GM12878 (cell line): ENCODE data around the gene NUP210L. TPM values are rescaled to one million over a fixed set of nuclear protein-coding genes. Genes with fewer than 3 reads are reported as not detected.

Experiments
- CBX3 ChIP-seq: fragments of 200-600 bp; sonication (generic); IDR thresholded peaks from 2 replicates; pipeline ENCODE4 v1.6.1; 2016; ENCODE audit warnings: low read depth, borderline replicate concordance
- CREM ChIP-seq: IDR thresholded peaks from 2 replicates; pipeline ENCODE4 v1.6.1; 2014; ENCODE audit warnings: antibody characterized with exemption, low read depth
- EED ChIP-seq: sonication (generic); IDR thresholded peaks from 2 replicates; pipeline ENCODE4 v1.6.1; 2016; ENCODE audit warnings: antibody characterized with exemption, low read depth
- ETV6 ChIP-seq, 2 experiments: fragments of 450-650 bp in 1 of 2; IDR thresholded peaks in 1 of 2; conservative IDR thresholded peaks in 1 of 2; 2 replicates each; pipeline ENCODE4 v1.6.1; 2014; ENCODE audit warnings: antibody characterized with exemption in 1 of 2, borderline replicate concordance in 1 of 2, low read depth in 1 of 2, mild to moderate bottlenecking in 1 of 2, moderate library complexity in 1 of 2
- EZH2 ChIP-seq: IDR thresholded peaks from 2 replicates; pipeline ENCODE4 v1.6.1; 2012; ENCODE audit warnings: low read depth, mild to moderate bottlenecking, control low read depth, inconsistent platforms, low read length, borderline replicate concordance; ENCODE audit not compliant: control insufficient read depth
- GABPA ChIP-seq: IDR thresholded peaks from 2 replicates; pipeline ENCODE4 v1.6.1; 2014; ENCODE audit warnings: antibody characterized with exemption, low read depth, mild to moderate bottlenecking, inconsistent platforms
- JUNB ChIP-seq: IDR thresholded peaks from 2 replicates; pipeline ENCODE4 v1.6.1; 2016; ENCODE audit warnings: antibody characterized with exemption, mild to moderate bottlenecking
- MXI1 ChIP-seq: fragments of 150-350 bp; IDR thresholded peaks from 2 replicates; pipeline ENCODE4 v1.6.1; 2011; ENCODE audit warnings: low read depth, mild to moderate bottlenecking, inconsistent platforms, low read length, improper control_type of control experiment
- NFYA ChIP-seq: IDR thresholded peaks from 2 replicates; pipeline ENCODE4 v1.6.1; 2011; ENCODE audit warnings: low read depth, mild to moderate bottlenecking, low read length, improper control_type of control experiment, borderline replicate concordance
- NR2C2 ChIP-seq: IDR thresholded peaks from 2 replicates; pipeline ENCODE4 v1.6.1; 2011; ENCODE audit warnings: borderline replicate concordance, low read depth; ENCODE audit not compliant: control insufficient read depth, insufficient read length
- RCOR1 ChIP-seq: conservative IDR thresholded peaks from 2 replicates; pipeline ENCODE4 v1.6.1; 2012; ENCODE audit warnings: low read depth, low read length, improper control_type of control experiment
- RFX5 ChIP-seq: IDR thresholded peaks from 2 replicates; pipeline ENCODE4 v1.6.1; 2011; ENCODE audit warnings: low read depth, low read length, improper control_type of control experiment
- SREBF2 ChIP-seq: IDR thresholded peaks from 2 replicates; pipeline ENCODE4 v1.6.1; 2012; ENCODE audit warnings: mild to moderate bottlenecking, low read length
- SUPT20H ChIP-seq: IDR thresholded peaks from 2 replicates; pipeline ENCODE4 v1.6.1; 2011; ENCODE audit warnings: low read depth, mild to moderate bottlenecking, low read length, moderate library complexity, borderline replicate concordance; ENCODE audit not compliant: control insufficient read depth
- polyA plus RNA-seq, 11 experiments: library from polyadenylated mRNA; depleted of rRNA in 4 of 11; unstranded in 6 of 11; stranded (reverse) in 5 of 11; fragments of >200 nt; fragmentation: Nextera tagmentation in 4 of 11; fragmentation: Illumina TruSeq in 1 of 11; extraction: Ambion mirVana in 4 of 11; extraction: Trizol in 1 of 11; gene quantifications; 1 replicate in 1 of 11; 2 replicates in 10 of 11; pipeline versions ENCODE4 v1.2.1 to v1.2.3, GENCODE V29; 2011 to 2016; ENCODE audit warnings: inconsistent platforms in 2 of 11, missing spikeins in 2 of 11, low read depth in 1 of 11
- total RNA-seq, 4 experiments: library from RNA; depleted of rRNA in 3 of 4; stranded (reverse); fragments of >200 nt in 3 of 4; fragmentation: Illumina TruSeq in 1 of 4; extraction: Trizol in 1 of 4; gene quantifications; 2 replicates each; pipeline versions ENCODE4 v1.2.1 to v1.2.3, GENCODE V29; 2013 to 2021
- TF ChIP-seq, protein P1 (sequence below): IDR thresholded peaks from 2 replicates; pipeline ENCODE4 v1.6.1; 2011; ENCODE audit warnings: borderline replicate concordance, low read depth, mild to moderate bottlenecking, moderate library complexity, mixed read lengths, low read length; ENCODE audit not compliant: insufficient read depth; ENCODE audit errors: extremely low read length
- TF ChIP-seq, protein P2 (sequence below): fragments of 450-650 bp; formaldehyde crosslinking; IDR thresholded peaks from 2 replicates; pipeline ENCODE4 v1.5.0; 2022; ENCODE audit warnings: mild to moderate bottlenecking, missing genetic modification characterization
- TF ChIP-seq, protein P3 (sequence below): IDR thresholded peaks from 2 replicates; pipeline ENCODE4 v1.6.1; 2012; ENCODE audit warnings: low read length, inconsistent platforms
- TF ChIP-seq, protein P4 (sequence below): fragments of 450-650 bp; conservative IDR thresholded peaks from 2 replicates; pipeline ENCODE4 v1.6.1; 2017; ENCODE audit warnings: mild to moderate bottlenecking, moderate library complexity
- TF ChIP-seq, protein P5 (sequence below): fragments of 450-650 bp; IDR thresholded peaks from 2 replicates; pipeline ENCODE4 v1.6.1; 2017; ENCODE audit warnings: borderline replicate concordance

NUP210L gene
- total and polyA plus RNA-seq, 10 of the 15 experiments (the other 5 are each of a cell fraction or from before 2014, with no cell fraction given) = 0.04 to 0.08 (median 0.07) TPM; not detected in 7

DNA sequence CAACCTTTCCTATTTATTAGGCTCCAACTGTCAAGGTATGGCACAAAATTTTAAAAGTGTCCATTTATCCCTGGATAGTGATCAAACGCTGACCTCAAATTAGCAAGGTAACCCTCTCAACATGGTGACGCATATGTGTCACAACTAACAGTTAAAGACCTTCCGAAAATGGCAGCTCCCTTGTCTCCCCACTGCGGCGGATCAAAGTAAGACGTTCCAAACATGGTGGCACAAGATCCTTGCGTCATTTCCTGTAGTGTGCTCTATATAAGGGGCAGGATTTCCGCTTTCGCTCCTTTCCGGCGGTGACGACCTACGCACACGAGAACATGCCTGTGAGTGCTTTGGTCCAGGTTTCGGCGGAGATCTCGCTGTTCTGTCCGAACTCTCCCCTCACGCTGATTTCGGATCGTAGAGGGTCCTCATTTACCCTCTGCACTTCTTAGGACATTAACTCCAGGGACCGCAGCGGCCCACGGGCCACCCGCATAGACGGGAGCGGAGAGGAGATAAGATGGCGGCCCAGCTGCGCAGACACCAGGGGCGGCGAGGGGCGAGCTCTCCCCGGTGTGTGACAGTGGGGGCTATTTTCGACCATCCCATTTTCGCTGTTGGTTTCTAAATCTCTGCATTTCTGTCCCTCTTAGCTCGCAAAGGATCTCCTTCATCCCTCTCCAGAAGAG, 164.3 kb downstream of the NUP210L start, which contains the start of gene RPS27 (continued):
- TF ChIP-seq NR2C2 = no peak
- TF ChIP-seq, protein P1, sequence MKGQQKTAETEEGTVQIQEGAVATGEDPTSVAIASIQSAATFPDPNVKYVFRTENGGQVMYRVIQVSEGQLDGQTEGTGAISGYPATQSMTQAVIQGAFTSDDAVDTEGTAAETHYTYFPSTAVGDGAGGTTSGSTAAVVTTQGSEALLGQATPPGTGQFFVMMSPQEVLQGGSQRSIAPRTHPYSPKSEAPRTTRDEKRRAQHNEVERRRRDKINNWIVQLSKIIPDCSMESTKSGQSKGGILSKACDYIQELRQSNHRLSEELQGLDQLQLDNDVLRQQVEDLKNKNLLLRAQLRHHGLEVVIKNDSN = no peak
- peak; percentile 94 for TF ChIP-seq GABPA
- TF ChIP-seq, protein P2, sequence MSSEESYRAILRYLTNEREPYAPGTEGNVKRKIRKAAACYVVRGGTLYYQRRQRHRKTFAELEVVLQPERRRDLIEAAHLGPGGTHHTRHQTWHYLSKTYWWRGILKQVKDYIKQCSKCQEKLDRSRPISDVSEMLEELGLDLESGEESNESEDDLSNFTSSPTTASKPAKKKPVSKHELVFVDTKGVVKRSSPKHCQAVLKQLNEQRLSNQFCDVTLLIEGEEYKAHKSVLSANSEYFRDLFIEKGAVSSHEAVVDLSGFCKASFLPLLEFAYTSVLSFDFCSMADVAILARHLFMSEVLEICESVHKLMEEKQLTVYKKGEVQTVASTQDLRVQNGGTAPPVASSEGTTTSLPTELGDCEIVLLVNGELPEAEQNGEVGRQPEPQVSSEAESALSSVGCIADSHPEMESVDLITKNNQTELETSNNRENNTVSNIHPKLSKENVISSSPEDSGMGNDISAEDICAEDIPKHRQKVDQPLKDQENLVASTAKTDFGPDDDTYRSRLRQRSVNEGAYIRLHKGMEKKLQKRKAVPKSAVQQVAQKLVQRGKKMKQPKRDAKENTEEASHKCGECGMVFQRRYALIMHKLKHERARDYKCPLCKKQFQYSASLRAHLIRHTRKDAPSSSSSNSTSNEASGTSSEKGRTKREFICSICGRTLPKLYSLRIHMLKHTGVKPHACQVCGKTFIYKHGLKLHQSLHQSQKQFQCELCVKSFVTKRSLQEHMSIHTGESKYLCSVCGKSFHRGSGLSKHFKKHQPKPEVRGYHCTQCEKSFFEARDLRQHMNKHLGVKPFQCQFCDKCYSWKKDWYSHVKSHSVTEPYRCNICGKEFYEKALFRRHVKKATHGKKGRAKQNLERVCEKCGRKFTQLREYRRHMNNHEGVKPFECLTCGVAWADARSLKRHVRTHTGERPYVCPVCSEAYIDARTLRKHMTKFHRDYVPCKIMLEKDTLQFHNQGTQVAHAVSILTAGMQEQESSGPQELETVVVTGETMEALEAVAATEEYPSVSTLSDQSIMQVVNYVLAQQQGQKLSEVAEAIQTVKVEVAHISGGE (CRISPR knock-in tag) = peak; percentile 61; the same call in 1 of the 2 replicates
- TF ChIP-seq, protein P3, sequence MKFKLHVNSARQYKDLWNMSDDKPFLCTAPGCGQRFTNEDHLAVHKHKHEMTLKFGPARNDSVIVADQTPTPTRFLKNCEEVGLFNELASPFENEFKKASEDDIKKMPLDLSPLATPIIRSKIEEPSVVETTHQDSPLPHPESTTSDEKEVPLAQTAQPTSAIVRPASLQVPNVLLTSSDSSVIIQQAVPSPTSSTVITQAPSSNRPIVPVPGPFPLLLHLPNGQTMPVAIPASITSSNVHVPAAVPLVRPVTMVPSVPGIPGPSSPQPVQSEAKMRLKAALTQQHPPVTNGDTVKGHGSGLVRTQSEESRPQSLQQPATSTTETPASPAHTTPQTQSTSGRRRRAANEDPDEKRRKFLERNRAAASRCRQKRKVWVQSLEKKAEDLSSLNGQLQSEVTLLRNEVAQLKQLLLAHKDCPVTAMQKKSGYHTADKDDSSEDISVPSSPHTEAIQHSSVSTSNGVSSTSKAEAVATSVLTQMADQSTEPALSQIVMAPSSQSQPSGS = peak; percentile 71; the same call in 1 of the 2 replicates
- peak; percentile 41; the same call in 1 of the 2 replicates for TF ChIP-seq EED
- TF ChIP-seq SUPT20H = no peak
- 0 out of 4 replicates have a peak, but pooled peaks of 1 of the 2 experiments have one; percentile 29 for TF ChIP-seq ETV6 (conservative IDR thresholded peaks at IDR 0.05 in 1 of 2, IDR thresholded peaks at IDR 0.05 in 1 of 2; ENCODE audit: borderline replicate concordance in 1 of 2, low read depth in 1 of 2)
- peak; percentile 97 for TF ChIP-seq CREM
- 0 out of 2 replicates have a peak, but pooled peaks have one; percentile 90 for TF ChIP-seq RCOR1
- peak; percentile 84 for TF ChIP-seq MXI1
- TF ChIP-seq SREBF2 = no peak
- TF ChIP-seq, protein P4, sequence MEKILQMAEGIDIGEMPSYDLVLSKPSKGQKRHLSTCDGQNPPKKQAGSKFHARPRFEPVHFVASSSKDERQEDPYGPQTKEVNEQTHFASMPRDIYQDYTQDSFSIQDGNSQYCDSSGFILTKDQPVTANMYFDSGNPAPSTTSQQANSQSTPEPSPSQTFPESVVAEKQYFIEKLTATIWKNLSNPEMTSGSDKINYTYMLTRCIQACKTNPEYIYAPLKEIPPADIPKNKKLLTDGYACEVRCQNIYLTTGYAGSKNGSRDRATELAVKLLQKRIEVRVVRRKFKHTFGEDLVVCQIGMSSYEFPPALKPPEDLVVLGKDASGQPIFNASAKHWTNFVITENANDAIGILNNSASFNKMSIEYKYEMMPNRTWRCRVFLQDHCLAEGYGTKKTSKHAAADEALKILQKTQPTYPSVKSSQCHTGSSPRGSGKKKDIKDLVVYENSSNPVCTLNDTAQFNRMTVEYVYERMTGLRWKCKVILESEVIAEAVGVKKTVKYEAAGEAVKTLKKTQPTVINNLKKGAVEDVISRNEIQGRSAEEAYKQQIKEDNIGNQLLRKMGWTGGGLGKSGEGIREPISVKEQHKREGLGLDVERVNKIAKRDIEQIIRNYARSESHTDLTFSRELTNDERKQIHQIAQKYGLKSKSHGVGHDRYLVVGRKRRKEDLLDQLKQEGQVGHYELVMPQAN = peak; percentile 84
- no peak for TF ChIP-seq CBX3
- TF ChIP-seq NFYA = no peak
- TF ChIP-seq JUNB = peak; percentile 23; the same call in 1 of the 2 replicates
- TF ChIP-seq, protein P5, sequence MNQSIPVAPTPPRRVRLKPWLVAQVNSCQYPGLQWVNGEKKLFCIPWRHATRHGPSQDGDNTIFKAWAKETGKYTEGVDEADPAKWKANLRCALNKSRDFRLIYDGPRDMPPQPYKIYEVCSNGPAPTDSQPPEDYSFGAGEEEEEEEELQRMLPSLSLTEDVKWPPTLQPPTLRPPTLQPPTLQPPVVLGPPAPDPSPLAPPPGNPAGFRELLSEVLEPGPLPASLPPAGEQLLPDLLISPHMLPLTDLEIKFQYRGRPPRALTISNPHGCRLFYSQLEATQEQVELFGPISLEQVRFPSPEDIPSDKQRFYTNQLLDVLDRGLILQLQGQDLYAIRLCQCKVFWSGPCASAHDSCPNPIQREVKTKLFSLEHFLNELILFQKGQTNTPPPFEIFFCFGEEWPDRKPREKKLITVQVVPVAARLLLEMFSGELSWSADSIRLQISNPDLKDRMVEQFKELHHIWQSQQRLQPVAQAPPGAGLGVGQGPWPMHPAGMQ = no peak
- TF ChIP-seq EZH2 = no peak
- TF ChIP-seq RFX5 = no peak; the same call in 1 of the 2 replicates
